Stimulated activated CD8-positive, alpha-beta memory T cell treated with anti-CD3 and anti-CD28 coated beads, Interleukin-15, amount 100 ng/mL, for 24 hours (primary cell): ENCODE results near the gene CENPP.

ENCODE experiments used
- DNase-seq: peaks from one replicate; pipeline ENCODE4 v3.0.0-alpha.2; 2020; ENCODE audit warnings: low read depth

CENPP gene

DNA sequence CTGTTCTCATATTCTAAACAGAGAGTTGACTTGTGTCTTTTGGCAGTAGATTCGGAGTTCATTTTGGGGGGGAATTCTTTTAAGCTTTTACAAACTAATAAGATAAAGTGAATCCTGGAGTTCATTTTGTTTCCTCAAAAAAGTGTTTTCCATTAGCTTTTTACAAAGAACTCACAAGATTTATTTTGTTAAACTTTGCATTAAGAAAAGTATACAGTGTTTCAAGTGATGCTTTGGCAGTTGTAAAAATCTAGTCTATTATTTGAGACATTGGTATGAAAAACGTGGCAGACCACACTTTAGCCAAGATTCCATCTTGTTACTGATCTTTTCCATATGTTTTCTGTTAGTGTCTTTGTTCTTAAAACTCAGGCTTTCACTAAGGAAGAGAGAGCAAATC, 99.7 kb downstream of the CENPP start:
- DNase-seq, result no peak

DNA sequence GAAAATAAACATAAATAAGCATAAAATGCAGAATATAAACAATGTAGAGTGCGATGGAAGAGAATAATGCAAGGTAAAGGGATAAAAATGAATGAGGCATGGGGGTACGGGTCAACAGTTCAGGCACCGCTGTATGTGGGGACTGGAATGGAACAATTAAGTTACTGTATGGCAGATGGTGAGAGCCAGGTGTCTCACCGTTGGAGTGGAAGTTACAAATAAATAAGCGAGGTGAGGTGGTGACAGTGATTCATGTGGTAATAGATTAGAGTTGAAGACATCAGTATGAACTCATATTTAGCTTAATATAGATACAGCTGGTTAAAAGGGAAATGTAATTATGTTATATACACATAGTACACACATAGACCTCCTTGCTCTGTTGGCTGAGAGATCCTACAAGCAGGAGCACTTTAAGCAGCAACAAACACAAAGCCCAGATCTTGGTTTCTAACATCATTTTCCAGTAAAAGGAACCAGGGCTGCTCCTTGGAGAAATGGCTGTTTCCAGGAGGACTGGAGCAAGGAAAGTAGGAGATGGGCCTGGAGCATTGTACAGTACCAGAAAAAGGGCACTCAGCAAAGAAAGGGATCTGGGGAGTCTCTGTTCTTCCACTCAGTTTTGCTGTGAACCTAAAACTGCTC, 100.9 kb downstream of the CENPP start:
- DNase-seq, result no peak

DNA sequence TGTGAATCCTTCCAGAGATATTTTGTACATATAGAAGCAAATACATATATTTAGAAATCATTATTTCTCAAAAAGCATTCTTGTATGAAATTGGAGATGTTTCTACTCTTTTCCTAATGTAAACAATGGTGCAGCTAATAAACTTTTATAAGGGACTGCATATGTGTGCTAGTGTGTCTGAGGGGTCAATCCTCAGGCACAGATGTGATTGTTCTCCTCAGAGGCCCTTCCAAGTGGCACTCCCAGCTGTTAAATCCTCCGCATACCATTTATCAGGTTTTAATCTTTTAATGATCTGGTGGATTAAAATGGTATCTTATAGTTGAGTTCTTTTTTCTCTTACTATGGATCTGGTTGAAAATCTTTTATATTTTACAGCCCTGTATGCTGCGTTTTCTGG, 104.1 kb downstream of the CENPP start:
- no peak for DNase-seq

DNA sequence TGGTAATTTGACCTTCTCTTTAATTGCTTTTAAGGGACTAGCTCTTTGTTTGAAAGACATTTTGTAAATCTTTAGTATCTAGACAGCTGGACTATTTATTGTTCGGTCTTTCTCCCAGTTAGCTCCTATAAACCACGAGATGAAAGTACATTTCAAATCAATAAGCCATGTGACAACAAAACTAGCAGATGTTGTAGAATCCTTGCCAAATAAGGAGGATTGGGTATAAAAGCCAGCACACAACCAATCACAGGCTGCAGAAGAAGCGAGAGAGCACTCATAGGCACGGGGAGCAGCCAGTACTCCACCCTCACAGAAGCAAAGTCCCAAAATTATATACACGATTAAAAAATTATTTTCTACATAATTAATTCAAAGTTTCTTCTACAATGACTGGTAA, 106.6 kb downstream of the CENPP start:
- DNase-seq, result no peak

DNA sequence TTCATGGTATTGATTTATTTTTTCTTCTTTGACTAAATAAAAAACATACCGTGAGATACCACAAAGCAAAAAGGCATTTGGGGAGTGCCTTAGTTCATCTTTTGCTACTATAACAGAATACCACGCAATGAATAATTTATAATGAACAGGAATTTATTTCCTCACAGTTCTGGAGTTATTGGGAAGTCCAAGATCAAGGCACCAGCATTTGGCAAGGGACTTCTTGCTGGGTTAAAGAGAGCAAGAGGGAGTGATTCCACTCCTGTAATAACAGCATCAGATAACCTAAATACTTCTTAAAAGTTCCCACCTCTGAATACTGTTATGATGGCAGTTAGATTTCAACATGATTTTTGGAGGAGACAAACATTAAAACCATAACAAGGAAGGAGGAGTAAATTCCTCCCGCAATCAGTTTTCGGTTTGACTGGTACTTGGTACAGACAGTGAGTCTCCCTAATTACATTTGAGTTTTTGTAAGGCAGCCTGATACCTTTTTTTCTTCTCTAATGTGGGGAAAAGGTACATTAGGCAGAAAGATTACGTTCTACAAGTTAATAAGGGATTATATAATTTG, 107.3 kb downstream of the CENPP start:
- no peak for DNase-seq

DNA sequence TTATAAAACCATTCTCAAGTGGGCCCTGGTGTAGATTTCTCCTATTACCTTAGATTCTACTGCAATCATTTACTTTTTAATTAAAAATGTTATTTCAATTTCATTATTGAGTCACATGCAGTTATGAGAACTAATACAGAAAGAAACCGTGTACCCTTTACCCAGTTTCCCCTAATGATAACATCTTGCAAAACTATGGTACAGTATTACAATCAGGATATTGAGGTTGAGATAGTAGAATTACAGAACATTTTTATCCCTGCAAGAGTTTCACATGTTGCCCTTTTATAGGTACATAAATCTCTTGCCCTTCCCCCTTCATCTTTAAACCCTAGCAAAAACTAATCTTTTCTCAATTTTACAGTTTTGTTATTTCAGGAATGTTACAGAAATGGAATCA, 109.5 kb downstream of the CENPP start:
- no peak for DNase-seq

DNA sequence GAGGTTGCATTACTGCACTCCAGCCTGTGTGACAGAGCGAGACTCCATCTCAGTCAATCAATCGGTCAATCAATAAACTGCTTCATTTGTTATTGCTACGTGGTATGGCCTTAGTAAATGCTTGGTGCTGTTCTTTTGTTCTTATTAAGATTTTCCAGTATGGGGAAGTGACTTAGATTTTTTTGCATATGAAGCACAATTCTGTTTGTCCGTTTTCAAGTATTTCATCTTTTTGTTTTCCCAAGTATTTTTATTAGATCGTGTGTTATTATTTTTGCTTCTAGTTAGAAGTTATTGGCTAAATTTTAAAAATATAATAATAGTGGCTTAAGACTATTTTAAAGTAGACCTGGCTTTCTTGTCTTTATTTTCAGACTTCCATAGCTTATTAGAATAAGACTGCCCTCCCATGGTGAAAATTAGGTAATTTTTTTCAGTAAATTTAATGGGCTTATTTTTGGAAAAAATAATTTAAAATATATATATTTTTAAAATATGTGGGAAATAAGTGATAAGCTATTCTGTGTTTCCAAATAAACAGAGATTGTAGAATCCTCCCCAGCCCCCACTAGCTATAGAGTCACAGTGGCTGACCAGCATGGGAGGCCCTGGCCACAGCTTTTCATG, 113.3 kb downstream of the CENPP start:
- no peak for DNase-seq

DNA sequence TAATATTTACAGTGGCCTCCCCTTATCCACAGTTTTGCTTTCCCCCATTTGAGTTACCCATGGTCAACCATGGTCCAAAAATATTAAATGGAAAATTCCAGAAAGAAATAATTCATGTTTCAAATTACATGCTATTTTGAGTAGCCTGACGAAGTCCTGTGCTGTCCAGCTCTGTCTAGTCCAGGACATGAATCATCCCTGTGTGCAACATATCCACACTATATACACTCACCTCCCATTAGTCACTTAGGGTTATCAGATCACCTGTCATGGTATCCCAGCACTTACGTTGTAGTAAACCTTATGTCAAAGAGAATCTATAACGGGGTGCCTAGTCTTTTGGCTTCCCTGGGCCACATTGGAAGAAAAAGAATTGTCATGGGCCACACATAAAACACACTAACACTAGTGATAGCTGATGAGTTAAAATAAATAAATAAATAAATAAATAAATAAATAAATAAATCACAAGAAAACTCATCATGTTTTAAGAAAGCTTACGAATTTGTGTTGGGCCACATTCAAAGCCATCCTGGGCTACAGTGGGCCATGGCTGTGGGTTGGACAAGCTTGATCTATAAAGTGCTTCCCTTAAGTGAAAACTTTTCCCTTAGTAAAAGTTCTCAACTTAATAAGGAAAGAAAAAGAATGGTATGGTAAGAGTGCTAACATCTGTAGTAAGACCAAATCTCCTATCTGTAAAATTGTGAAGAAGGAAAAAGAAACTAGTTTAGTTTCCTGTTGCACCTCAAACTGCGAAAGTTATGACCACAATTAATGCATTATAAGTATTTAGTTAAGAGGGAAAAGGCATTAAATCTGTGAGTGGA, 114.4 kb downstream of the CENPP start:
- no peak for DNase-seq

DNA sequence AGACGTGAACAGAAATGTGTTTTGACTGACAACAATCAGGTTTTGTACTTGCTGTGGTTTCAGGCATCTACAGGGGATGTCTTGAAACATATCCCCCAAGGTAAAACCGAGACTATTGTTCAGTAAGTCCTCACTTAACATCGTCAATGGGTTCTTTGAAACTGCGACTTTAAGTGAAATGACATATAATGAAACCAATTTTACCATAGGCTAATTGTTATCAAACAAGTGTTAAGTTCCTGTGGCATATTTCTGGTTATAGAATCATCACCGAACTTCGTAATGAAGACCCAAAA, 114.9 kb downstream of the CENPP start:
- DNase-seq, result no peak

DNA sequence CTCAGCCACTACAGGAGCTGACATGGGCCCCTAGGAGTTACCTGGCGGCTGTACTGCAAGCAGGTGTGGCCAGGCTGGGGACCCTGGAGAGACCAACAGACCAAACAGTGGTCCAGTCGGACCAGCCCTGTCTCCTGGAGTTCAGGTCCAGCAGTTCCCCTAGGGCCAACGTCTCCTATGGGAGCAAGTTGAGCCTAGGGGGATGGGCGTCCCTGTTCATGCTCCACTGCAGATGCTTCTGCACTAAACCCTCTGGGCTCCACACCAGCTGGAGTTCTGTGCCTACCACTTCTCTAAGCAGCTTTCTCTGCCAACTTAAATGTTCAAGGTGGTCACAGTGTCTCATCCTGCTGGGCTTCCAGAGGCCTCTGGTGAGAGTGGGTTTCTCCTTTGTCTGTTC, 119.1 kb downstream of the CENPP start:
- no peak for DNase-seq

DNA sequence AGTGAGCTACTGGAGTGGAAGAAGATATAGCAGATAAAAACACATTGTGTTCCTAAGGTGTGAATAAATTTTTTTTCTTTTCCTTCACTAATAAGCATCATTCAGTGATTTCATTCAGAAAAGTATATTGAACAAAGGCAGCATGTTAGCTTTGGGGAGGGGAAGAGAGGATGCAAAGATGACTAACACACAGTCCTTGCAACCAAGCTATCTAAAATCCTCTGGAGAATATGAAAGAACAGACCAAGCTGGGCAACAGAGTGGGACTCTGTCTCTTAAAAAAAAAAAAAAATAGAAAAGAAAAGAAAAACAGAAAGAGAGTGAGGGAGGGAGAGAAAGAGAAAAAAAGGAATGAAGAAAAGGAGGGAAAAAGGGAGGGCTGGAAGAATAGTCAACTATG, 120.8 kb downstream of the CENPP start:
- DNase-seq, result no peak

DNA sequence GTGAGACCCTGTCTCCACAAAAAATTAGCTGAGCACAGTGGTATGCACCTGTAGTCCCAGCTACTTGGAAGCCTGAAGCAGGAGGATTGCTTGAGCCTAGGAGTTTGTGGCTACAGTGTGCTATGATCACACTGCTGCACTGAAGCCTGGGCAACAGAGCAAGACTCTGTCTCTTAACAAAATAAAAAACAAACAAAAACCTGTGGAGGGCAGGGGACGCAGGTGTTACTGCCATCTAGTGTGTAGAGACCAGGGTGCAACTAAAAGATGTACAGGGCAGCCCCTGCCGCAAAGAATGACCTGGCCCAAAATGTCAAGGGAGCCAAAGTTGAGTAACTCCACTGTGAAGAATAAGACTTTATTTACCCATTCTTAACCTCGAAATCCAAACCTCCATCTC, 129.5 kb downstream of the CENPP start:
- no peak for DNase-seq

DNA sequence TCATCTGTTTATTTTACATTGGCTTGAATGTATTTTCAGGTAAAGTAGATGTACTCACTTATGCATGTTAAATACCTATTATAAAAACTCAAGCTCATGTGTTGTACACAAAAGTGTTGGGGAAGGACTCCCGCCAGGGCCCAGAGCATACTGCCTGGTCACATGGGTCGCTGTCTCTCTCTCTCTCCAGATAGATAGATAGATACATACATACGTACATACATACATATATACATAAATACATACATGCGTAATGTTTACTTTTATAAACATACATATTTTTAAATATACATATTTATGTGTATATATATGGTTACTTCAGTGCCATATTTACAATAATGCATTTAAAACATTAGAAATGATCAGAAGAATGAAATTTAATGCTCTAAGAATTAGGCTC, 131.8 kb downstream of the CENPP start:
- DNase-seq, result no peak

DNA sequence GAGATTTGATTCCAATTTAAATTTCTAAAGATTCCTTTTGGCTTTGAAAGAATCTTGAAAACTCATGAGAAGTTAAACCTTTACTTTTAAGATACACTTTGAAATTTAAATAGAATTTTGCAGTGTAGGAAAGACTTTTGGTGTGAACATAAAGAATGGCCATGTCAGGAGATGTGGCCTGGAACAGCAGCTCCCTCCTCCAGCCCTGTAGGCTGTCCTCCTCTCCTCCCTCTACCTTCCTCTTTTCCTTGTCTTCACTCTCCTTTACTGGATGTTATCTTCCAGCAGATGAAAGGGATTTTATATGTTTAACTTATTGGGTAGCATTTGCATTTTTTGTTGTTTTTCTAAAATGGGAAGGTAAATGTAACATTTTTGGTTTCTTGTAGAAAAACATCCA, 137.6 kb downstream of the CENPP start:
- DNase-seq, result no peak

DNA sequence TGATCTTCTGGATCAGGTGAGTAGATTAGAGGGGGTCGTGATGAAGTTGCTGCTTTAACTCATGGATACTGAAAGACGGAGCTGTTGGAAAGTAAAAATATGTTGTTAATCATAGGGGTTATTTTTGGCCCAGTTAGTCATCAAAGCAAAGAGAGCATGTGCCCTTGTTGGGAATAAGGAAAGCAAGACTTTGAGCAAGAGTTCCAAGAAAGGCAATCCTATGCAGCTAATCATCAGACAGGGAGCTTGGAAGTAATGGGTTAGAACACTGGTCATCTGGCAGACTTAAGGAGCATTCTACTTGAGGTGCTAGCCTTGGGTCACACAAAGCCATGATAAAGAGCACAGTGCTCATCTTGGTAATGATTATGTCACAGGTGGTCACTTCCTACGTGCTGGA, 138.2 kb downstream of the CENPP start:
- DNase-seq, result no peak

DNA sequence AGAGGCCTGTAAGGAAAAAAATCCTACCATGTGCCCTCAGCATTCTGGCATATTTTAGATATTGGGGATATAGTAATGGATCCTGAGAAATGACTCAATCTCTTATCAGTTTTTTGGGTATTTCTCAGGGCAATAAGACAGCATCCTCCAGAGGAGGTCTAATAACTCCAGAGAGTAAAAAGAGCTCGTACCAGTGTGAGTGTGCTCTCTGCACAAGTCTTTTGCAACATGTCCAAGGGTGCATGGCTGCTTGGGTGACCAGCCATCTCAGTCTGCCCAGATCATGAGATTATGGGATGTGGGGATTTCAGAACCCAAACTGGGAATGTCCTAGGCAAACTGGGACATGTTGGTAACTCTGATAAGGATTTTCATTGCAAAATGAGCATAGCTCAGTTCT, 141.3 kb downstream of the CENPP start:
- DNase-seq, result no peak

DNA sequence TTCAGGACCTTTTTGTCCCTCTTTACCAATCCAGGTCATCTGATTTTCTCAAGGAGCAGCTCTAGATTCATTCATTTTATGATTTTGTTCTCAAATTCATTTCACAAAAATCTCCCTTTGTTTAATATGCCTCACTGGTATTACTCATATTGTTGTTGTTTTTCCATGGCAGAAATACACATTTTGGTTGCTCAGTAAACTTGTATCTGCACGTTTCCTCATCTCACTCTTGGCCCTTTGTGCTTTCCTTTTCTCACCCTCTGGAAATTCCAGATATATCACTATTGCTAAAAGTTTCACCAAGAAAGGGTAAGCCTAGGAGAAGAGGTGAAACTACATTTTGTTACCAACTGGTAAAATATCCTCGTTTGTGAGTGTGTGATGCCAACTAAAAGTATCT, 141.8 kb downstream of the CENPP start:
- no peak for DNase-seq

DNA sequence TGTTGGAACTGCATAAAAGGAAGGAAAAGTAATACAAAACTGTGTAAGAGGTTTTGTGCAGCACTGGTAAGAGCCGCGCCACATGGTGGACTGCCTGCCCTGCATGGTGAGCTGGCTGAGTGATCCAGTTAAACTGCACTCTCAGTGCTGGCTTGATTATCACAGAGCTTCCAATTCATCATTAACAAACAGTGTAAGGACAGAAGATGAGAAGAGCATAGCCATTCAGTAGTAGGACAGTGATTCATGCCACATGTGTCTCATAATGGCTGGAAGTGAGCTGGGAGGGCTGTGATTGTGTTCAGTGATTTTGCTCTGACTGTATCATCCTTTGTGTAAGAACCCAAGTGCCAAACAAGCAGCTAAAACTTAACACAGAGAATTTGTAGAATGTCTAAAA, 142.5 kb downstream of the CENPP start:
- DNase-seq, result no peak

DNA sequence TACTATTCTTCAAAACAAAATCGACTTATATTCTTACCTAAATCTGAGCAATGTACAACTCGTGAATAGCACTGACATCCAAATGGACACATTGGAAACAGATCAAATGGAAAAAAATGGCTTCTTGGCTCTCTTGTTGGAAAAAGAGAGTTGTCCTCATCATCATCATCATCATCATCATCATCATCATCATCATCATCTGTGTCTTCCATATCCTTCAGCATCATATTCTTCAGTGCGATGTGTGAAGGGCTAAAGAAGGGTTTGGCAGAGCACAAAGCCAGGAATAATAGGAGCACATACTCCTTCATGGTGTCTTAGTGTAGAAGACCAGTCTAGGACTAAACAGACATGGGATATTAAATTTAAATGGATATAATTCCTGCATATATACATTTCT, 148.8 kb downstream of the CENPP start:
- no peak for DNase-seq

DNA sequence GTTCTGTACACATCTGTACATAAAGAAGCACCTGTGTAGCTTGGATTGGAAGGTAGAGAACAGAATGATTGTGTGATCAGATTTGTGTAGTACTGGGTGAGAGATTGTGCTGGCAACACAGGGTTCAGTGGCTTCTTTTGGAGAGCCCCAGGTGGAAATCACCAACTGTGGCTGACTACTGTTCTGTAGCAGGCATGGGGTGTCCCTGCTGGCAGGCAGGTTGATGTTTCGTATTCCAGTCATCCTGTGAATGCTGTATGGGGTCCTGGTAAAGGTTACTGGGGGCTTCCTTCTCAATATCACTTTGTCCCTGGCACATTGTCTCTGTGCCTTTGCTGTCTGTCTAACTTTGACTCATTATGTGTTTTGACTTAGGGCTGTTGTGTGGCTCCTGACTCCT, 151.2 kb downstream of the CENPP start:
- DNase-seq, result no peak

DNA sequence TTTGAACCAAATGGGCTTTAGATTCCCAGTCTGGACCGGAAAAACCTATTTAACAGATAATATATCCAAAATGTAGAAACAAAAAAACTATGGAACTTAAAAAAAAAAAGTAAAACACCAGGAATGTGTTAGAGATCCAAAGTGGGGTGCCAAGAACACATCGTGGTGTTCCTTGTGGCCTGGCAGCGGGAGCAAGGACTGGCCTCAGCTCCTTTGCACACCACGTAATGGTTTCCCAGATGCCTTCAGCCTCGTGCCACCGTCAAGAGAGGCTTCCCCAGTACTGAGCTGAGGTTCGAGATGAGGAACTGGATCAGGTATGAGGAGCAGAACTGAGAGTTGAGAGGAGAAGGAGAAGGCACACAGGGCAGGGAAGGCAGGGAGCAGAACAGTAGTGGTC, 153.0 kb downstream of the CENPP start:
- no peak for DNase-seq

DNA sequence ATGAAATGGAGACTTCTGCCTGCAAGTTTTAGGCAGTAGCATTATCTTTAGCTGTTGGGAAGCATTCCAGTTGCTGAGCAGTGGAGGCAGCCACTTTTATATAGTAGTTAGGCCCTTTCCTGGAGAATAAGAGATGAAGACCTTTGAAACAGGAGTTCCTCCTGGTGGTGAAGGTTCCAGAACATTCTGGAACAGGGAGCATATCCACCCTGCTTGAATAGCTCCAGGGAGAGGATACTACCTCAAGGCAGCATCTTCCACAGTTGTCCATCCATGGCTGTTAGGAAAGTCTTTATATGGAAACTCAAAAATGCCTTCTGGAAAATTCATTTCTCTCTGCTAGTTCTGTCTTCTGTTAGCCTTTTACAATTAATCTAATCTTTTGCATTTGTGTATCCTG, 153.6 kb downstream of the CENPP start:
- DNase-seq, result no peak

DNA sequence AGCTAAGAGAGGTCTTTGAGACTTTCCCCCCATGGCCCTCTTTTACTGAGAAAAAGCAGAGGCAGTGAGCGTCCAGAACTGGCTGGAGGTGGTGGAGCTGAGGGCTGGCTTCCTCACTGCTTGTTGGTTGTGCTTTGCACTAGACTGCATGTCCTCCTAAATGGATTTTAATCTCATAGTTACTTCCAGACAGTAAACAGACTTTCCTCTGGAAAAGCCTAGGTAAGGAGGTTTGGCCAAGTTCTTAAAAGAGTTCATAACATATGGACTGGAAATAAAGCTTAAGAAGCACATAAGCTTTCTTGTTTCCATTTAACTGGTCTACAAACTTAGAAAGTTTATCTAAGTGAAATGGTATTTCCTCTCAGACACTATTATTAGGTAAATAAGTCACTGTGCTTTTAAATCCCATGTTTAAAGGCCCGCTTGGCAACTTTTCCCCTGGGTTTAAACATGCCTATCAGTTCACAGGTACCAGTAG, 154.6 kb downstream of the CENPP start:
- DNase-seq, result no peak
